NCI-H2171 treated with DMSO at 0.1 percent for 48 hours (cell line): ENCODE results near the gene PDLIM5.

Experiments
- DNase-seq: peaks from one replicate; lab custom pipeline; 2025; lab: John Stamatoyannopoulos, UW

PDLIM5 gene

DNA sequence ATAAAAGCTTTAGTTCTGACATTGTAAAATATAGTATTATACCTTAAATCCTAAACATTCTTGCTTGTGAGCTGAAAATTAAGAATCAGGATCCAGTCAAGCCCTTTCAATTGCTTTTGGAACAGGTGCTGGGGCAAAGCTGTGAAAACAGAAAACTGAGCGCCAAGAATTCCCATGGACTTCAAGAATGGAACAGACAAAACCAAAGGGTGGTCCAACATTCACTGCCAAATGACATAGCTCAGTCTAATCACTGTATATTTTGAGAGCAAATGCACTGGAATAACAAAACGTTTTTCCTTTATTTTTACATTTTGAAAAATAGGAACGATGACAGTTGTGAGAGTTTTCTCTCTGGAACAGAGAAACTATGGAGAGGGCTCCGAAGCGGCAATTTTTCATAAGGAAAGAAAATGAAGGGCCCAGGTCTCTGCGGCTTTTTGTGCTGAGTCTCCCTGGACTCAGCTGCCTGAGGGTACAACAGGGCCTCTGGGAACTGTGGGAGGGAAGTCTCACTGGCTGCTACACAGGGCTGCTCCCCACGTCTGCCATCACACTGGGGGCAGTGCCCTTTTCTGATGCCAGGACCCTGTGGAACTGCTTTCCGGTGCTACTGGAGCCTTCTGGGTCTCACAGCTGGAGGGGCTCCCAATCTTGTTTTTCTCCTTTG is 250.0 kb downstream of the PDLIM5 start:
- DNase-seq, result no peak

DNA sequence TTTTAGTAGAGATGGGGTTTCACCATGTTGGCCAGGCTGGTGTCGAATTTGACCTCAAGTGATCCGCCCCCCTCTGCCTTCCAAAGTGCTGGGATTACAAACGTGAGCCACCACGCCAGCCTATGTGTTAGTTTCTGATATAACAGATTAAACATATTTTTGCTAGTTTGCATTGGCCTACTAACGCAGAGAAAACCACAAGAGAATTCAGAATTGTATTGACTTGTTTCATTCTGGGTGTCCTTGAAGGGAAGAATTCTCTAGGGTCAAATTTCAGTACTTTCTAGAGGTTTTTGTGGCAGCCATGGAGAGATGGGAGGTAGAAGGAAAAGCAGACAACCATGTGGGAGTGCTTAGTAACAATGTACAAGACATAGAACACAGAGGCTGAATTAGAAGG is 259.9 kb downstream of the PDLIM5 start:
- DNase-seq, result no peak

DNA sequence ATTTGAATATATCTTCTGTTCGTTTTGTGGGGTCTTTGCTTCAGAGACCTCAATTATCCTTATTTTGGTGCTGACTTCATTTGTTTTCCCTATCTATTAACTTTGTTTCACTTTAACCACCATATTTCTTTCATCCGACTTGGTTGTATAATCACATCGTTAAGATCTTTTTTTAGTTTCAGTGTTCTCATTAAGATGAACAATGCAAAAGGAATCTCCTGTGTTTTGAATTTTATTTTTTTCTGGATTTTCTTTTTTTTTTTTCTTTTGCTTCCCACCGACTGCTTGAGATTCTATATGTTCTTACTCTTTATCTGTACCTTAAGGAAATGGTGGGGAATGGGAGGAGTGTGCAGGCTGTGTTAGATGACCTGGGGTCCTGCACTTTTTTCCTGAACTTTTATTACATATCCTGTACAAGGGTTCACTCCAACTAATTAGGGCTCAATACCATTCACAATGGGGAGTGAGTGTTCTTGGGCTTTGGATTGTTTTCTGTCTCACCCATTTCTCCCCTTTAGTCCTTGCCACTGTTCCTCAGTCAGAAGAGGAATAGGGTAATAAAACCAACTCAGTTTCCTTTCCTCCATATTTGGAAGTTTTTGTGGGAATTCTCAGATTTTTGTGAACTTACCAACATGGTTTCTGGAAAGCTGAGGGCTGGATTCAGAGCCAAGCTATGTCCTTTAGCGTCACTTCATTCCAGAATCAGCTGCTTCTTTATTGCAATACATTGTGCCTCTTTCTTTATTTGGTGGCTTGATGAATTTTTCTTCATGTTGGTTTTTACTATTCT is 262.8 kb downstream of the PDLIM5 start:
- no peak for DNase-seq

DNA sequence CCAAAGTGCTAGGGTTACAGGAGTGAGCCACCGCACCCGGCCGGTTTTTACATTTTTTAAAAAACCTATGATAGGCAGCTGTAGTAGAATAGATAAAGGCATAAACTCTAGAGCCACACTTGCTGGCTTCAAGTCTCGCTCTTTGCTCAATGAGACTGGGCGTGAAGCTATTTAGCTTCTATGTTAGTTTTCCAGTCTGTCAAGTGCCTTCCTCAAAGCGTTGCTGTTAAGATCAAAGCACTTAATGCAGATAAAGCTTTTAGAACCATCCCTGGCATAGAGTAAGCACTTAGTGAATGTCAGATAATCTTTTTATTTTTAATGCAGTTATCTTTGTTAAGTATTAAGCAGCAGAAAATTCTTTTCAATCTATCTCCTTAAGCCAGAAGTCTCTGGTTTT is 264.0 kb downstream of the PDLIM5 start:
- DNase-seq, result no peak
